Right lobe of liver (tissue), 4 donors: Measurements from ENCODE around the gene NEMP2.

Experiments used
- CTCF ChIP-seq, 4 donors: fragments of 200-600 bp in 3 of 4; fragments of 450-650 bp in 1 of 4; IDR thresholded peaks; one replicate each; pipeline versions ENCODE4 v1.5.1 to v1.8.0; 2016 to 2022; ENCODE audit warnings: antibody characterized with exemption in 4 of 4, mild to moderate bottlenecking in 2 of 4
- POLR2A ChIP-seq: fragments of 450-650 bp; IDR thresholded peaks from one replicate; pipeline ENCODE4 v1.6.1; 2017; ENCODE audit warnings: antibody characterized with exemption, mild to moderate bottlenecking
- donor health status: DM: no; HTN: no; CAD: no.
- donor health status: DM: no; HTN: no; CAD: no.
- donor health status: DM: no; HTN: yes; CAD: no.

- TF ChIP-seq CTCF (IDR thresholded peaks at IDR 0.05) (no peak), POLR2A (no peak)
Observed at GRCh38 chr2:190545093-190545492, 10.6 kb upstream of the NEMP2 start.
